Measurements from ENCODE around the gene STIP1.
A peak's percentile ranks its signal among the peaks of the same experiment; 100 is the strongest.

Gene STIP1

GRCh38 chr11:64207256-64208085, 21.5 kb downstream of the STIP1 start:
- no peak overlapping the region for H3K4me3 ChIP-seq (ENCODE audit: control insufficient read depth, low read depth, low read length)
- no peak for TF ChIP-seq CTCF (conservative IDR thresholded peaks at IDR 0.05; ENCODE audit: control insufficient read depth, insufficient read depth, low read depth, low read length)
- DNase-seq (ENCODE audit: low read depth), result peak; percentile 82

GRCh38 chr11:64208086-64208795, 22.3 kb downstream of the STIP1 start:
- H3K4me3 ChIP-seq (ENCODE audit: control insufficient read depth, low read depth, low read length), result no peak overlapping the region
- no peak for DNase-seq (ENCODE audit: low read depth)
- TF ChIP-seq CTCF (conservative IDR thresholded peaks at IDR 0.05; ENCODE audit: control insufficient read depth, insufficient read depth, low read depth, low read length), result no peak

DNA sequence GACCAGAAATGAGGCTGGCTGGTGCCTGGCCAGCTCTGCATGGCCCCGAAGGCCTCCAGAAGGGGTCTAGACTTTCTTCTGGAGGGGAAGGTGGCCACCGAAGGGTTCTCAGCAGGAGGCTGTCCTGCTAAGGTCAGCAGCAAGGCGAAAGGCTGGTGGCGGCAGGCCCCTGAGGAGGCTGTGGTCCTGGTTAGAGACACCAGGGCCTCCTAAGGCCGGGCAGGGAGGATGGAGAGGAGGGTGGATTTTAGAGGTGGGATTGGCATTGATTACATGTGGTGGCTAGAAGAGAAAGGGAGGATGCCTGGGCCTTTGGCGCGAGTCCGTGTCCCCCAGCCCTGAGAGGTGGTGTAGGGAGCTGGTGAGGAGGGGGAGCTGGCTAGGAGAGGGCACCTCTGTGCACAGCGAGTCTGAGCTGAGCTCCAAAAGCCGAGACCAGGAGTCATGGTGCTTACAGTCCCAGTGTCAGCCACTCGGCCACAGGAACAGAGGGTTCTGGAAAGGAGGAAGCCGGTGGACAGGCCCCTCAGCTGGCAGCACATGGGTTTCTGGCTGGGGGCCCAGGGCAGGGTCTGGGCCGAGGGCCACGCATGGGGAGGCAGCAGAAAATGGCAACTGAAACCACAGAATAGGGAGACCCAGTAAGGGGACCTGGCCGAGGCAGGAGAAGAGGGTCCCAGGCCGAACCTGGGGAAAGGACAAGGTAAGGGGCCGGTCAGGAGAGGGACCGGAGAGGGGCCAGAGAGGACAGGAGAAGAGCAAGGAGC, 23.0 kb downstream of the STIP1 start:
- no peak for DNase-seq (ENCODE audit: low read depth)
- H3K4me3 ChIP-seq (ENCODE audit: control insufficient read depth, low read depth, low read length), result no peak overlapping the region
- no peak for TF ChIP-seq CTCF (conservative IDR thresholded peaks at IDR 0.05; ENCODE audit: control insufficient read depth, insufficient read depth, low read depth, low read length)

DNA sequence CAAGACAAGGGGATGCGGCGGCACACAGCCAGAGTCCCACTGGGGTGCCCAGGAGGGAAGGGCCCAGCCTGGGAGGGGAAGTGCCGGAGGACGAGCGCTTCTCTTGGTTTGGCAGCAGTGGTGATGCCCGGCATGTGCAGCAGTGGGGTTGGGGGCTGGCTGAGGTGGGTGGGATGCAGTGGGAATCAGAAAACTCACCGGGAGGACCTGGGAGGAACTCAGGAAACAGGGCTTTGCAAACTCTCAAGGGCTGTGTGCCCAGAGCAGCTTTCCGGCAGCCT, 23.5 kb downstream of the STIP1 start:
- TF ChIP-seq CTCF (conservative IDR thresholded peaks at IDR 0.05; ENCODE audit: control insufficient read depth, insufficient read depth, low read depth, low read length), result no peak
- no peak for DNase-seq (ENCODE audit: low read depth)
- no peak overlapping the region for H3K4me3 ChIP-seq (ENCODE audit: control insufficient read depth, low read depth, low read length)

DNA sequence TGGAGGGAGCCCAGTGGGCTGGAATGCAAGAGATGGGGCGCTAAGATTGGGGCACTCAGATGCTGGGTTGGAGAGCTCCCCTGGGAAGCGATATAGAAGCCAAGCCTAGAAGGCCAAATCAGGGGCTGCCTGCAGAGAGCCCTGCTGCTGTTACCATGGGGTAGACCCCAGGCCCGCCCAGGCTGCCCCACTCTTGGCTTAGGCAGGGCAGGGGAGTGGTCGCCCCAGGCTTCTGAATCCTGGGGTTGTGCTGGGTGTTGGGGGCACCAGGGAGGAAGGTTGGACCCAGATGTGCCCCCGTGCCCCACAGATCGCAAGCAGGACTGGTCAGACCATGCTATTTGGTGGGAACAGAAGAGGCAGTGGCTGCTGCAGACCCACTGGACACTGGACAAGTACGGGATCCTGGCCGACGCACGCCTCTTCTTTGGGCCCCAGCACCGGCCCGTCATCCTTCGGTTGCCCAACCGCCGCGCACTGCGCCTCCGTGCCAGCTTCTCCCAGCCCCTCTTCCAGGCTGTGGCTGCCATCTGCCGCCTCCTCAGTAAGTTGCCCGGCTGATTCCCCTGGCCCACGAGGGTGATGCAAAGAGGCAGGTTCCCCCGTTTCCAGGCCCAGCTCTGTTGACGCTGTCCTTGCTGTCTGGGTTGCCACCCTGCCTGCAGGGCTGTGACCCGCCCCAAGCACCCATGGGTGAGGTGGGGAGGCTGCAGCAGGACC, 24.5 kb downstream of the STIP1 start:
- H3K4me3 ChIP-seq (ENCODE audit: control insufficient read depth, low read depth, low read length), result no peak overlapping the region
- TF ChIP-seq CTCF (conservative IDR thresholded peaks at IDR 0.05; ENCODE audit: control insufficient read depth, insufficient read depth, low read depth, low read length), result no peak
- no peak for DNase-seq (ENCODE audit: low read depth)

DNA sequence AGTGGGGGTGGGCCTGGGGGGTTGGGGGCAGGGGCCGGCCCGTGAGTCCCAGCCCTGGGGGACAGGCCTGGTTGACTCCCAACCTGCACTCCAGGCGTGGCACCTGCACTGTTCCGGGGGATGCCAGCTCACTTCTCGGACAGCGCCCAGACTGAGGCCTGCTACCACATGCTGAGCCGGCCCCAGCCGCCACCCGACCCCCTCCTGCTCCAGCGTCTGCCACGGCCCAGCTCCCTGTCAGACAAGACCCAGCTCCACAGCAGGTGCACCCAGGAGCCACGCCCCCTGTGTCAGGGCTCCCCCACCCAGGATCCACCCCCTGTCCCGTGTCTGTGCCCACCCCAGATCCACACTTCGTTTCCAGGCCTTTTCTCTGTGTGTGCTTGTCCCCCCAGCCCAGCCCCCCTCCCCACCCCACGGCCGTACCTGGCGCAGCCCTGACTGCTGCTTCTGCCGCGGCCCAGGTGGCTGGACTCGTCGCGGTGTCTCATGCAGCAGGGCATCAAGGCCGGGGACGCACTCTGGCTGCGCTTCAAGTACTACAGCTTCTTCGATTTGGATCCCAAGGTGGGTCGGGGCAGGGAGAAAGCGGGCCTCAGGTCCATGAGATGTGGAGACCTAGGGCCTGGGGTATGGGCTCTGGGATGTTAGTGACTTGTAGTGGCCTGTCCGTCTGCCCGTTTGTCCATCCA, 25.4 kb downstream of the STIP1 start:
- no peak for TF ChIP-seq CTCF (conservative IDR thresholded peaks at IDR 0.05; ENCODE audit: control insufficient read depth, insufficient read depth, low read depth, low read length)
- no peak for DNase-seq (ENCODE audit: low read depth)
- no peak overlapping the region for H3K4me3 ChIP-seq (ENCODE audit: control insufficient read depth, low read depth, low read length)
